HK-2 (cell line): ENCODE results near the gene HDAC4.

Source experiments
- DNase-seq: peaks from one replicate; pipeline ENCODE4 v3.0.0-alpha.2; 2018; ENCODE audit not compliant: unreplicated experiment

HDAC4 gene

DNA sequence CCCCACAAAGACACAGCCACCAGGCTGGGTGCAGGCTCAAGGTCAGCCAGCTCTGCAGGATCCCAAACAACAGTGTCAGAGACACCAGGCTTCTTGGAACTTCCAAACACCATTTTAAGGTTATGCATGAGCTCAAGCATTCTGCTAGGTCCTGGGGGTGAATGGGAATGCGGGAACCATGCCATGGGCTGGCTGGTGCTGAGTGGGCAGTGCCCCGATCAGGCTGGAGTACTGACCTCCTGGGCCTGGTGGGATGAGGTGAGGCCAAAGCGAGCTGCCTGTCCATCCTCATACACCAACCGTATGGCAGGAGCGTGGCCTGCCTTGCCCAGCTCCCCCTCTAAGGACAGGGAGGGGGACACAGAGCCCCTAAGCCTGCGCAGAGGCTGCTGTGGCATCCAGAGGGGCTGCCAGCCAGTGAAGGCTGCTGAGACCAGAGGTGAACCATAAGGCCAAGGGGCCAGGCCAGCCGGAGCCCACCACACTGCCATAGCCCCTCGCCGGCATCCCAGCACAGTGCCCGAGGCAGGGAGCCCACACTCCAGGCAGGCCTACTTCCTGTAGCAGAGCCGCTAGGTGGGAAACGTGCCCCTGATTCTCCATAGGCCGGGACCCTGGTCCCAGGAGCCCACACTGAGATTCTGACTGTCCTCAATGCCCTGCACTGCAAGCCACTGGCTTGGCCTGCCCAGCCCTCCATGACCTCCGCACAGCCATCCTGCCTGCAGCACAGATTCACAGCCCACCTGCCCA is 135.0 kb downstream of the HDAC4 start:
- DNase-seq, result no peak

DNA sequence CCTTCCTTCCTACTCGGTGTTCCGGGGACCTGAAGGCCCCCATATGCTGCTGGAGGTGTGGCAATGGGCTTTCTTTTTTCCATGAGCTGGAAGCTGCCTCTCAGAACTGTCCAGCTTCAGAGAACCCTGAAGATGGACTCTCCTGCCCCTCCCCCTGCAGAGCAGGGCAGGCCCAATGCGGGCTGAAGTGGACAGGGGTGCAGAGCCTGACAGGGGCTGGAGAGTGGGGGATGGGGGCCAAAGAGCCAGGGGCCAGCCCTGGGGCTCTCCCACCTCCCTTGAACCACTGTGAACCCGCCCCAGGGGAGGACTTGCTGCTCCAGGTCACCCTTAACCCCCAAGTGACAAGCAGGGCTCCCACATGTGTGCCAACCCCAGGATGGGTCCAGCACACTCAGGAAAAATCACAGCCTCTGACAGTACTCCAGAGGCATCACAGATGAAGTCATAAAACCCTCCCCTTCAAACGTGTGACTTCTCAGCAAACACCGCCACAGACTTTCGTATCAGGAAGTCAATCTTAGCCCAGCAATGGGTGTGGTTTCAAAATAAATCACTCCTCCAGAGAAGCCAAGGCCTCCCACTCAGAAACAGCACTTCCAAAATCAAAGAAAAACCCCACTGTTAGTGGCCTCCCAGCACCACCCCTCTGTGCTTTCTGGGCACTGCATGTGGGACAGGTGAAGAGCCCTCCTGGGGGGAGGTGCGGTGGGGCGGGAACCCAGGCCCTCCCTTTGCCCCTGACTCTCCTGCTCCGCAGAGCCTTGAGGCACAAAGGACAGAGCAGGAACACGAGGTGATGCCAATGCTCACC is 135.8 kb downstream of the HDAC4 start:
- no peak for DNase-seq

DNA sequence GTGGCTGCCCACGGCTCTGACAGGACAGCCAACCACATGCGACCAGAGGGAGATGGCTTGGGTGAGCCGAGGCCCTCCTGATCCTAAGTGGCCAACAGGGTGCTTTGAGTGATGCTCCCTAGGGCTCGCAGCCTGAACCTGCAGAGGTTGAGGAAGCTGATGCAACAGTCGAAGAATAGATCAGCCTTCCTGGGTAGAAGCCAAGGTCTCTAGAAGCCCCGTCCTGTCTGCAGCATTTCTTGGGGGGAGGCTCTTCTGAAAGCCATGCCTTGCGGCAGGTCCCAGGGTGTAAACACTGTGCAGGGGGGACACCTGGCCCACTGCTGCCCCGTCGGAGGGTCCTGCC is 136.4 kb downstream of the HDAC4 start:
- DNase-seq, result no peak

DNA sequence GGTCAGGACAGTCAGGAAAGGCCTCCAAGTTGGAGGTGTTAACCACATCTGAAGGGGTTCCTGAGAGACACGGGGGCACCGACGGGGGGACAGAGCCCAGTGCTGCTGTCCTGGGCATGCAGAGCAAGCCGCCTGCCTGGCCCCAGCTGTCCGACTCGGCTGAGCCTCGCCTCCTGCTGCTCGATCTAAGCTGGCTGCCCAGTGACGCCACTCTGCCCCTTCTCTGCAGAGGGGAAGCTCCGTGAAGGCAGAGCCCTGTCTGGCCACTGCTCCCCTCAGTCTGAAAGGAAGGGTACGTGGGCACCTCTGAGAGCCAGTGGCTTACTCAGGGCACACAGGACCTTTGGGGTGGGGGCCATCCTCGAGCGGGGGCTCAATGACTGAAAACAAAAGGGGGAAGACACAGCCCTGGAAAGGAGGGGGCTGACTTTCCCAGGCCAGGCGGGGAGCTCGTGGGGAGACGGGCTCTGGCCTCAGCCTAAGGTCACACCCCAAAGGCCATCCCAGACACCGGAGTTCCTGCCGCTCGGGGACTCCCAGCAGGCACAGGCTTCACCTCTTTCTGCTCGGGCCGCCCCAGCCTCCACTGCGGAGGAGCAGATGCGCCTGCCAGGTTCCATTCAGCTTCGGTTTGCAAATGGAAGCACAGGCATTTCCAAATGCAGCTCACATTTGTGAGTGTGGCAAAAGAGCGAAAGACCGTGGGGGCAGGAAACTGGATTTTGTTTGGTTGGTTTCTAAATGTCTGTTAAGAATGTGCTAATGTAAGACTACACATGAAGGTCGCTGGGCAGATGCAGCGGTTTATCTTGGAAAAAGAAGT is 136.9 kb downstream of the HDAC4 start:
- DNase-seq, result no peak

DNA sequence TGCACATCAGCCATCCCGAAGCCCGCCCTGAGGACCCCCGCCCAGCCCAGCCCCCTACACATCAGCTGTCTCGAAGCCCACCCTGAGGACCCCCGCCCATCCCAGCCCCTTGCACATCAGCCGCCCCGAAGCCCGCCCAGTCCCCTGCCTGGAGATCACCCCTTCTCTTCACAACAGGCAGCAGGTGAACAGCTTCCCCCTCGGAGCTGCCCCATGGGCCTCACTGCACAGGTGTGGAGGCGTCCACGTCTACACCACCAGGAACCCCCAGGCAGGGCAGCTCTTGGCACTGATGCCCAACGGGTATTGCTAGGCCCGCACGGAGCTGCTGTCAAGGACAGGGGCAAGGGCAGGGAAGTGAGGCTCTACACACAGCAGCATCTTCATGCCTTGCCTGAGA is 137.6 kb downstream of the HDAC4 start:
- no peak for DNase-seq

DNA sequence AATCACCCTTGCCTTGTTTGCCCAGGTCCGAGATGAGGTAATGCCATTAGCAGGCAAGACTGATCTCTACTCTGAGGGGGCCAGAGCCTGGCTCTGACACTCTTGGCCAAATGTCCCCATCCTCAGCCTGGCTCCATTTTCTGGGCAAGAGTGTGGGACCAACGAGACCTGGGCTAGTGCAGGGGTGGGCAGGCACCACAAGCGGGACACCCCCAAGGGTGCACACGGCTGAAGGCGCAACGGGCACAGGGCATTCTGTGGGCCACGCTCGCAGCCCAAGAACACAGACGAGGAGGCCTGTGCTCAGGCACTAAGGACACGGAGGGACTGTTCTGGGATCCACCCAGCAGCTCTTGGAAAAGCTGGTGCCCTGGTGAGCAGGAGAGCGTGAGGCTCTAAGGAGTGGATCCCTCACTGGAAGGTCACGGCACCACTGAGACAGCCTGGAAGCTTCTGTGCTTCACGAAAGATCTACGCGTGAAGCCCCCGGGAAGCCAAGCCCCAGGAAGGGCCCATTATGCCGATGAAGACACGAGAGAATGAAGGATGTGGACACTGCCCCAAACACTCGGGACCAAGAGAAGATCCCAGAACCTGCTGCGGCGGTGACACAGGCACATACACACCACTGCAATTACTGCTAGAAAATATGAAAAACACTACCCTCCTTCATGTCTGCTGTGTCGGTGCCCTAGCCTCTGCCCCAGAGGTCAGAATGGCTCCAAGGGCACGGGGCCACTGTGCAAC is 138.2 kb downstream of the HDAC4 start:
- no peak for DNase-seq

DNA sequence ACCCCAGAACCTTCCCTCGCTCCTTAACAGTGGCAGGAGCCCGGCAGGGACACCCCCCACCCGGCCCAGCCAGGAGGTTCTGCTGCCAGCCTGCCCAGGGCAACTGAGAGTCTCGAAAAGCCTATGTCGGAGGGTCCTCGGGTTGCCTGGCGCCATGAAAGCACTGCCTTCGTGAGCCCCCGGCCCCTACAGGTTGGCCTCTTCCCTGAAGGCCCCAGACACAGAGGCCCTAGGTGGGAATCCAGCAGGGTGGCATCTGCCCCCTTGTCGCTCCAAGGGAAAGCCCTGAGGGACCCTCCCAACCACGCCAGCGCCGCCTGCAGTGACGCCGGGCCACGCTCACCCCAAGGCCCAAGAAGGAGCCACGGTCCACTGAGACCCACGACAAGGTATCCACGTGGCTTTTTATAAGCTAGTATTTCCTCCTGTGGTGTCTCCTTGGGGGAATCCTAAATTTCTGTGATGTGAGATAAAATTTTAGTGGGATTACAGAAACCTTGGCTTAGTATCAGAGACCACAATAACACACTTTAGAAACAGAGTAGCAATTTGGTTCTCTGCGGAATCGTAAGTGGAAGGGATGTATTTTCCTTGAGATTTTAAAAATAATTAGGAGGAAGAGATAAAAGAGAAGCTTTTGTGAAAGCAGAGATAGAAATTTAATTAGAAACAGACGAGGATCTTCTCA is 138.9 kb downstream of the HDAC4 start:
- DNase-seq, result no peak

DNA sequence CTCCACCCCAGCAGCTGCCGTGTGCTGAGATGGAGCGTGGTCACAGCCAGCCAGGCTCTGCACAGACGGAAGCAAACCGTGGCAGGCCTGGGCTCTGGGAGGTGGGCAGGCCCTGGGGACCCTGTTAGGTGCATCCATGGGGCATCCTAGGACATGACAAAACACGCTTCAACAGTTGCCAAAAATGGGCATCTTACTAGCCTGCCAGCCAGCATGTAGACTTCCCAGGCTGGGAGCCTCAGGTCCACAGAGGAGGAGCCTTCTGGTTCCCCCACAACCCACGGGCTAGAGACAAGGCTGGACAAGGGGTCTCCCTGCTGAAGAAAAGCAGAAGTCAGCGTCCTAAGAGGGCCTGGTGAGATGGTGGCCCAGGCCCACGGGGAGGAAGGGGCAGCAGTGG is 139.5 kb downstream of the HDAC4 start:
- DNase-seq, result no peak

DNA sequence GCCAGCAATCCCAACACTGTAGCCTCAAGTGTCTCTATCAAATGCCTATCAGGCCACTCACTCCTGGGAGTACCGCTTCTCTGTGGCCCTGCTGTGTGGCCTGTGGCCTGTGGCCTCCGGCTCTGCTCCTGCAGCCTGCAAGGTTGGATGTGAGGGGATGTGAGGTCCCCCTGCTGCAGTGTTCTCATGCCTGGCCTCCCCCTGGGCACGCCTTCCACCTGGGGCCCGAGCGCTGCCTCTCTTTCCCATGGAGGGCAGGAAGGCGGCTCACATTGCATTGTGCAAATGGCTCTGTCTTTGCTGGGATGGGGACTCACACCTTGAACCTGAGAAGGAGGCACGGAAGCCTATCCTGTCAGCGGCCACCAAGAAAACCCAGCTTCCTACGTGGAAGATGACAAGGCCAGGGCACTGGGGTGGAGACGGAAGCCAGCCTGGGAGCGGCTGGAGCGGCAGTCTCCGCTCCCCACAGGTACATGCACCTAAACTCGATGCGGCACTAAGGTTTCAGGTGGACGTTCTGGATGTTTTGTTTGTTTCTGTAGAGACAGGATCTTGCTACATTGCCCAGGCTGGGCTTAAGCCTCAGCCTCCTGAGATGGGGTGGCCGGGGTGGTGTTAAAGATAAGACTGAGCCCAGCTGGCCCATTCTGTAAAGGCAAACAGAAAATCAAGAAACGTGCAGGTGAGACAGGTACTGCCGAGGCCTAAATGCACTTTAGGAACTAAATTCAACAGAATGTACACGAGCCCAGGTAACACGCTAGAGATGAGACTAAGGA is 140.1 kb downstream of the HDAC4 start:
- no peak for DNase-seq

DNA sequence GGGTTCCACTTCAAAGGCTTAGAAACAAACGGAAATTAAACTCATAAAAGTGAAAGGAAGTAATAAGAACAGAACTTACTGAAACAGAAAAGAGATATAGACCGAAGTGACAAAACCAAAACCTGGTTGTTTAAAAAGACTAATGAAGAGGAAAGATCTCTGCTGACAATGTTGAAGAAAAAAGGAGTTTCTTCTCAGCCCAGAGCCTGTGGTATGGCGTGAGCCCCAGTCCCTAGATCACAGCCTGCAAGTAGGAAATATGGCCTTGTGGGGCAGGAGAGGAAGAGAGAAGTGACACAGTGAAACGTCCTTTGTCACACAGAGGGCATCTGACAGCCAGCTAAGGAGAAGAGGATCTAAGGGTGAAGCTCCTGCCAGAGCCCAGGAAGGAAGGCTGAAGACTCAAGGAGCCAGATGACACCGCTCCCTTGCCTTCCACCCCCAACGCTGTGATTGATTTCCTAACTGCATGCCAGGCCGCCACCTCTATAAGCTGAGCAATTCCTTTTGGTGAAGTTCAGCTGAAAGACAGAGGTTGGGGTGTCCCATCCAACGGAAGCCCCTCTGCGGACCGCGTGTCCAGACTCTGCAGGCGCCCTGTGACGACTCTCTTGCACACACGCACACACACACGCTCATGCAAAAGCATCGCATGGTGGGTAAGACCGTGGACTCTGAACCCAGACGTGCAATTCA is 141.1 kb downstream of the HDAC4 start:
- DNase-seq, result no peak

DNA sequence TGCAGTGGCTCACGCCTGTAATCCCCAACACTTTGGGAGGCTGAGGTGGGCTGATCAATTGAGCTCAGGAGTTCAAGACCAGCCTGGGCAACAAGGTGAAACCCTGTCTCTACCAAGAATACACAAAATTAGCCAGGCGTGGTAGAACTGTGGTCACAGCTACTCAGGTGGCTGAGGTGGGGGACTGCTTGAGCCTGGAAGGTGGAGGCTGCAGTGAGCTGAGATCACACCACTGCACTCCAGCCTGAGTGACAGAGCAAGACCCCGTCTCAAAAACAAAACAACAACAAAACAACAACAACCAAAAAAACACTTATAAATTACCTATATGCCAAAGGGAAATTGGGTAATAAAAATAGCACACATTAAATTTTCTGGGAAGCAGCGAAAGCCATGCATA is 141.6 kb downstream of the HDAC4 start:
- no peak for DNase-seq

DNA sequence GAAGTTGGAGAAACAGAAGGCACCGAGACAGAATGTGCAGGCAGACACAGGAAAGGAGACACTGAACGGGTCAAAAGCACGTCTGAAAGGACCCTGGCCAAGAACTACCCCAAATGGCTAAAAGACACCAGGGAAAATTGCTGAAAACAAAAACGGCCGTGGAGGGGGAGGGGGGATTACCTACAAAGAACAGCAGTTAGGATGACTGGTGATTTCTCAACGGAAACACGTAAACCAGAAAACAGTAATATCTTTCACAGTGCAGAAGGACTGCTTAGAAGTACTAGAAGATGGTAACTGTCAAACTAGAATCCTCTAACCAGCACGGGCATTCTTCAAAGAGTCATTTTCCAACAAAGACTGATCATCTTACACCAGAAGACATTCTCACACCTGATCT is 142.6 kb downstream of the HDAC4 start:
- DNase-seq, result no peak

DNA sequence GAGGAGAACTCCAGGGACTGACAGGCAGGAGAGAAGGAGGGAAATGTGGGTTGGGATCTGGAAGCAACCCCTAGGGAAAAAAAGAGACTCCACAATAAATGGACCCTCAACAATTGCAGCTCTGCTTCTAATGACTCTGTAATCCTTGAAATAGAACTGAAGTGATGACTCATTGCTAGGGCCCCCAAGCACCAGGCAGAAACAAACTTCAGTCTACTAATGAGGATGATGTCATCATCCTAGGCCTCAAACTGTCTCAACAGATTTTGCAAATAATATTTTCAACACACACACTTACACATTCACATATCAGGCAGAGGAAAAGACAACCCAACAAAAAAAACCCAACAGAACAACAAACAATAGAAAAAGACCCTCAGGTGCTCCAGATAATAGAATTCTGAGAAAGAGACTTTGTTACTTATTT is 143.3 kb downstream of the HDAC4 start:
- no peak for DNase-seq

DNA sequence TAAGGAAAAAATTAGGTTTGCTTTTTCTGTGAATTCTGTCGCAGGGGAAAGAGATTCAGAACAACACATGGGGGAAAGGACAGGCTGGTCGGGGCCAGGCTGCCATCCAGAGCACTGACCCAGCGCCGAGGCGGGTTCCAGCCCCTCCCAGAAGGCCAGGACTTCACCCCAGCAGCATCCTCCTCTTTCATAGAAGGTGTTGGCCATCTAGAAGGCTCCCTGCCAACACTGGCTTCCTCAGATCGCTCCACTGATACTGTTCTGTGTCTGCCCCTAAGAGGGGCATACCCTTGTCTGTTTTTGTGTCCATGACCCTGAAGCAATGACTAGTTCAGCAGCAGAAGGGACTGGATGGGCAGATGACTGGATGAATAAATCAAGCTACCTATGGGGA is 144.5 kb downstream of the HDAC4 start:
- no peak for DNase-seq

DNA sequence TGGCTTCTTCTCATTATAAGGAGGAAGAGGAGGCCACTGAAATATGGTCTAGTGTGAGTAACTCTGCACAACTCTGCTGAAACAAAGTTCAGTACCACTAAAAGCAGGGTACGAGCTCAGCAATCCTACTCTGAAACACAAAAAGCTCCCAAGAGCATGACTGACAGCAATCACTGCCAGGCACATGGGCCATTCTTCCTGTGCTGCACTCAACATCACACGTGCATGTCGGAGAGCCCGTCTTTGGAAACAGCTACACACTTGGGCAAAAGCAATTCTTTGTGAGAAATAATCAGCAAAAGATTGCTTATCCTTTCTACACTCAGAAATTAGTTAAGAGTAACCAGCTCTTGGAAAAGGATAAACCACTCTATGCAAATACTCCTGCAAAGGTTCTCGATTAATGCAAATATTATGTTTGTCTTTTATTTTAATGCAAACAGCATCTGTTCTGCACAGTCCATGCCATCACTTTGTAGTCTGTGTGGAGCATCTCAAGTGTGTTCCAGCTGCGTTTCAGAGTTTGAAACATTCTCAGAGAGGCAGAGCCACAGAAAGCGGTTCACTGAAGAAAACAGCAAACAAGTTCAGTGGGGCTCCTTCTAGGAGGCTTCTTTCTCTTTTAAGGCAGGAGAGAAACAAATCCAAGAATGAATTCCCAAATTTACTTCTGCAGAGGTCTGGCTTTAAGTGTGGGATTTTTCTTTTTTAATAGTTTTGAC is 145.0 kb downstream of the HDAC4 start:
- no peak for DNase-seq

DNA sequence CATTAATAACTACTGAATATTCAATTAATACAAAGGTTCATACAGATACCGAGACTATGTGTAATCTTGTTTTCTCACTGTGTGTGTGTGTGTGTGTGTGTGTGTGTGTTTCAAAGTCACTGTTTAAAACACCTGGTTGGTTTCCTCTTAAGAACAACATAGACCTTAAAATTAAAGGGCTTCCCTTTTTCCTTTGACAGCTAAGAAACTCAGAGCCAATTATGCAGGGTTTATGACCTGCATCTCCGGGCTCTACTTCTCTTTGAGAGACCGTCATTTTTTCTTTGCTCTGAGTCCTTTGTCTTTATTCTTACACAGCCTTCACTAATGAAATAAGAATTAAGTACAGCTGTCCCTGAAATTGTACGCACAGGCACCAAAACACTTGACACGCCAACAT is 145.6 kb downstream of the HDAC4 start:
- DNase-seq, result no peak

DNA sequence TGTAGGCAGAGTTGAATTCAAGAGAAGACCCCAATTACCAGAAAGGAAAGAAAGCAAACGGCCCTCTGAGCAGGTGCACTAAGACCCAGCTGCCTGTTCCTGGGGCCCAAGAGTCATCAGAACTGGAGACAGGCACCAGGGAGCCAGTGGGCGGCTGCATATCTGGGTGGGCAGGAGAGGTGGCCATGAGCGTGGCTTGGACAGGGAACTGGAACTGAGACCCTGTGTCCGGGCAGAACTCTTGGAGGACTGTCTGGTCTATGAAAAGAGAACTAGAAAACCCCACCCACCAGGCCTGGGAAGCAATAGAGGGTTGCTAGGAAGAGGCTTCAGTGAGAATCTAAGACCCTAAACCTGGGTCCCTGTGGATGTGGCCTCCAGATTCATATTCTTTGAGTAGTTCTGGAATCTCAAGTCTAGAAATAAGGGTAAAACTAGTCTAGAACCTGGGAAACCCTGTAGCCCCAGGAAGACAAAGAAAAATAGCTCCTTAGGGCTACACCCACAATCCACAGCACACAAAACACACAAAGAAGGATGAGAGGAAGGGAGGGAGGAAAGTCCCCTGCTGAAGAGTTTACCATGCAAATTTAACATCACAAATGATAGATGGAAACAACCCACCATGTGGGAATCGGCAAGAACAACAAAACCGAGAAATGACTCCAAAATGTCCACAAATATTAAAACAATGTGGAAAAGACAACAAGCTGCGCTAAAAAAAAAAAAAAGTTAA is 147.0 kb downstream of the HDAC4 start:
- no peak for DNase-seq

DNA sequence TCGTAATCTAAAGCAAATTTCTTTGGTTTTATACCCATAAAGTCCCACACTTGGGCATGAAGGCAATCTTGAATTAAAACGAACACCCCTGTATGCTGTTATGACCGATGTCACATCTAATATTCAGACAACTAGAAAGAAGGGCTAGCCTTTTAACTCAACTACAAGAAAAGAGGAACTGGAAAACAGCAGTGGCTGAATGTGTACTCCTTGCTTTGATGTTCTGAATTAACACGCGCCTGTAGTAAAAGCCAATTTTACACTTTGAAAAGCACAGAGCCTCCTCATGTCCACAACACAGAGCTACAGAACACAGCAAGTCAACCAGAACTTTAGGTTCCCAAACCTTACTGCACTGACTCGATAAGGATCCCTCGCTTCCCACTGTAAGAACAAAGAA is 147.6 kb downstream of the HDAC4 start:
- DNase-seq, result no peak

DNA sequence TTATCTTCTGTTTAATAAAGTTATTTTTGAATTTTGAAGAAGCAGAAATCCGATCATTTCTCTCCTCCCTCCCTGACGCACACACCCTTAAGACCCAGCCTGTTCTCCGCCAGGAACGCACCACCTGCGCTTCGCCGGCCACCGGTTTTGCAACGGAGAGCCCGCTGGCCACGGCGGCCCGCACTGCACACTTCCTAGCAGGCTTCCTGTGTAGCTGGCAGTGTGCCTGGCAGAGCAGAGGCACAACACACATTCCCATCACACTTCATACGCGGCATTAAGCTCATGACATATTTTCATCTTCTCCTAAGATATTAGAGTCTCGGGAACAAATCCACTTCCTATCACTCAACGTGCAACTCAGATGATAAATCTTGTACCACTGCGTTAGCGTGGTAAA is 148.0 kb downstream of the HDAC4 start:
- no peak for DNase-seq
